NCI-H1105 treated with DMSO at 0.1 percent for 48 hours (cell line): ENCODE data around the gene DLGAP4.
A peak's percentile ranks its signal among the peaks of the same experiment; 100 is the strongest.

ENCODE experiments used
- DNase-seq: peaks from one replicate; lab custom pipeline; 2025; lab: John Stamatoyannopoulos, UW

The DLGAP4 gene, protein sequence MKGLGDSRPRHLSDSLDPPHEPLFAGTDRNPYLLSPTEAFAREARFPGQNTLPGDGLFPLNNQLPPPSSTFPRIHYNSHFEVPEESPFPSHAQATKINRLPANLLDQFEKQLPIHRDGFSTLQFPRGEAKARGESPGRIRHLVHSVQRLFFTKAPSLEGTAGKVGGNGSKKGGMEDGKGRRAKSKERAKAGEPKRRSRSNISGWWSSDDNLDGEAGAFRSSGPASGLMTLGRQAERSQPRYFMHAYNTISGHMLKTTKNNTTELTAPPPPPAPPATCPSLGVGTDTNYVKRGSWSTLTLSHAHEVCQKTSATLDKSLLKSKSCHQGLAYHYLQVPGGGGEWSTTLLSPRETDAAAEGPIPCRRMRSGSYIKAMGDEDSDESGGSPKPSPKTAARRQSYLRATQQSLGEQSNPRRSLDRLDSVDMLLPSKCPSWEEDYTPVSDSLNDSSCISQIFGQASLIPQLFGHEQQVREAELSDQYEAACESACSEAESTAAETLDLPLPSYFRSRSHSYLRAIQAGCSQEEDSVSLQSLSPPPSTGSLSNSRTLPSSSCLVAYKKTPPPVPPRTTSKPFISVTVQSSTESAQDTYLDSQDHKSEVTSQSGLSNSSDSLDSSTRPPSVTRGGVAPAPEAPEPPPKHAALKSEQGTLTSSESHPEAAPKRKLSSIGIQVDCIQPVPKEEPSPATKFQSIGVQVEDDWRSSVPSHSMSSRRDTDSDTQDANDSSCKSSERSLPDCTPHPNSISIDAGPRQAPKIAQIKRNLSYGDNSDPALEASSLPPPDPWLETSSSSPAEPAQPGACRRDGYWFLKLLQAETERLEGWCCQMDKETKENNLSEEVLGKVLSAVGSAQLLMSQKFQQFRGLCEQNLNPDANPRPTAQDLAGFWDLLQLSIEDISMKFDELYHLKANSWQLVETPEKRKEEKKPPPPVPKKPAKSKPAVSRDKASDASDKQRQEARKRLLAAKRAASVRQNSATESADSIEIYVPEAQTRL

GRCh38 chr20:36305602-36306551 is at the start of gene DLGAP4:
Gene DLGAP4, plus strand, starts transcription at chr20:36306339. Its CDS starts 125,379 bp downstream, at chr20:36431718.
- no peak for DNase-seq

- DNase-seq = no peak
Observed at GRCh38 chr20:36259177-36260061, 46.7 kb upstream of the DLGAP4 start.

- DNase-seq = no peak
Observed at GRCh38 chr20:36260316-36260715, 45.8 kb upstream of the DLGAP4 start.

DNA sequence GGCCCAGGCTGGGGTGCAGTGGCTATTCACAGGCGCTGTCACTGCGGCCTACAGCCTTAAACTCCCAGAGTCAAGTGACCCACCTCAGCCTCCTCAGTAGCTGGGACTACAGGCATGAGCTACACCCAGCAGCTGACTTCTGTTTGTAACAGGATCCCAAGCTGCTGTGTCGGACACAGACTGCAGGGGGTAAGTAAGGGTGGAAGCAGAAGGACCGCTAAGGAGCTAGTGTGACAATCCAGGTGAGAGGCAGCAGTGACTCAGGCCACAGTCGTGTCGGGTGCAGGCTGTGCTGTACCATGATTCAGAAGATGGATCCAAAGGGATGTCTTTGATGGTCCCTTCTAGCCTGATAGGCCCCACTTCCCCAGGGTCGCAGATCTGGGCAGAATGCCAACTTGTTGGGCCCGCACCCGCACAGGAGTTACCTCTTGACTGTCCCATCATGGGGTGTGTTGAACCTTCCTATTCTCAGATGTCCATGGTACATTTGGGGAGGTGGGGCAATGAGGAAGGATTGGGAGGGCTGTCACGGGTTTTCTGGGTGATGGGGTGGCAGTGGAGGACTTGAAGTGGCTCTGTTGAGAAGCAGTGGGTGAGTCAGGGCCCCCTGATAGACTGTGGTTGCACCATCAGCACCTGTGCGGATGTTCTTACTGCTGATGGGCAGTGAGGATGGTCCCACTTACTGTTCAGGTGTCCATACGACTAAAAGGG is 44.6 kb upstream of the DLGAP4 start:
- DNase-seq = no peak

GRCh38 chr20:36262440-36262839 is 43.7 kb upstream of the DLGAP4 start:
- no peak for DNase-seq

- no peak for DNase-seq
Observed at GRCh38 chr20:36264426-36265246, 41.5 kb upstream of the DLGAP4 start.

- DNase-seq = no peak
Observed at GRCh38 chr20:36266189-36266588, 40.0 kb upstream of the DLGAP4 start.

- no peak for DNase-seq
Observed at GRCh38 chr20:36267605-36268381, 38.3 kb upstream of the DLGAP4 start.

- no peak for DNase-seq
Observed at GRCh38 chr20:36268440-36269342, 37.4 kb upstream of the DLGAP4 start.

- no peak for DNase-seq
Observed at GRCh38 chr20:36269507-36269906, 36.6 kb upstream of the DLGAP4 start.

DNA sequence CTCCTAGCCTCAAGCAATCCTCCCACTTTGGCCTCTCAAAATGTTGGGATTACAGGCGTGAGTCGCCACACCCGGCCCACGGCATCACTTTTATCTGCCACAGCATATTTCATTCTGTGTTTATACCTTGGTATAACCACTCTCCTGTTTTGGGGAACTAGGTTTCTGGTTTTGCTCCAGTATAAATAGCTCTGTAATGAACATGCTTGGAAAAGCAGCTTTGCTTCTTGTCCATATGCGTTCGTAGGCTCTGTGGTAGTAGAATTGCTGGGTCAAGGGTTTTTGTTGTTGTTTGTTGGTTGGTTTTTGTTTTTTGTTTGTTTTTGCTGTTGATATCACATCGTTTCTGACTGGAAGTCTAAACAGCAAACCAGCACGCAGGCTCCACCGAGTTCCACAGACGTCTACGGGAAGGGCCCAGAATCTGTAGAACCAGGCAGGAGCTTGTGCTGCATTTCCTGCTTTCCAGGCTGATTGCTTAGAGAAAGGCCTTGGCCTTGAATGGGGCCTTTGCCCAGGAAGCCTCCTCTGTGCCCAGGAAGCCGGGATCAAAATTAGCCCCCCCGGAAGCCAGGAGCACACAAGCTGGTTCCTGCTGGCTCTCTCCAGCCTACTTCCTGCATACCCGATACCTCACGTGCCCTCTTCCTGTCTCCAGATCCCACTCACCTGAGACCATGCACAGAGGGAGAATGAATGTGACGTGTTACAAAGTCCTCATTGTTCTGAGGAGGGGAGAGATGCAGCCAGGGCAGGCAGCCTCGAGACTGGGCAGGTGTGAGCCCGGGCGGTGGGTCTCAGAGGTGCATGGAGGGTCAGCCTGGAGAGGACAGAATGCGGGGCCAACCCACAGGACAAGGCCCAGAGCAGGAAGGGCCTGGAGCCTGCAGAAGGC is 35.1 kb upstream of the DLGAP4 start:
- no peak for DNase-seq

- DNase-seq = no peak
Observed at GRCh38 chr20:36271639-36272546, 34.2 kb upstream of the DLGAP4 start.

GRCh38 chr20:36272547-36273220 is 33.5 kb upstream of the DLGAP4 start:
- no peak for DNase-seq

- DNase-seq = peak; percentile 1
Observed at GRCh38 chr20:36273414-36274180, 32.5 kb upstream of the DLGAP4 start.
